IMR-90 (cell line): Measurements from ENCODE around the gene TMEM37. TPM values are rescaled to one million over a fixed set of nuclear protein-coding genes. Genes with fewer than 3 reads are reported as not detected.

Source experiments
- ATAC-seq: fragments of 200-7000 bp; cut with Tn5 transposase; 2 replicates; pipeline ENCODE4 v1.9.1; 2020; ENCODE audit warnings: low read depth, mild to moderate bottlenecking, moderate library complexity
- BruUV-seq: library from RNA; stranded (reverse); fragments of 400-500 nt; replicated peaks from 2 replicates; lab custom pipeline; 2021; lab: Mats Ljungman, UMichigan
- CTCF ChIA-PET: fragments of 300-600 bp; formaldehyde crosslinking; extraction: SDS; loops from one replicate; lab custom pipeline; 2021; ENCODE audit warnings: antibody characterized with exemption; lab: Yijun Ruan, JAX
- POLR2A ChIA-PET: fragments of 300-600 bp; sonication (Branson Sonifier 250); formaldehyde crosslinking; loops from one replicate; lab custom pipeline; 2022; ENCODE audit warnings: antibody characterized with exemption; ENCODE audit not compliant: unreplicated experiment; lab: Charles Lee
- DNase-seq: peaks from one replicate; pipeline ENCODE4 v3.0.0; 2013
- H2AFZ ChIP-seq: replicated peaks from 2 replicates; pipeline ENCODE3; 2013; ENCODE audit warnings: low read length, mild to moderate bottlenecking; ENCODE audit not compliant: poor library complexity
- H2AK5ac ChIP-seq: 2 replicates; pipeline ENCODE4 v1.6.1; 2013; ENCODE audit warnings: low read depth, low read length, inconsistent platforms
- H2AK9ac ChIP-seq: replicated peaks from 2 replicates; pipeline ENCODE3; 2013; ENCODE audit warnings: mild to moderate bottlenecking, low read depth, low read length, moderate library complexity; ENCODE audit not compliant: poor library complexity
- H2BK120ac ChIP-seq: 2 replicates; pipeline ENCODE4 v1.6.1; 2013; ENCODE audit warnings: low read depth, low read length, inconsistent platforms
- H2BK15ac ChIP-seq: 3 replicates; pipeline ENCODE4 v1.6.1; 2013; ENCODE audit warnings: low read depth, low read length, inconsistent platforms
- H2BK20ac ChIP-seq: 2 replicates; pipeline ENCODE4 v1.6.1; 2013; ENCODE audit warnings: low read depth, mild to moderate bottlenecking, inconsistent platforms, low read length, moderate library complexity
- H2BK5ac ChIP-seq: 2 replicates; pipeline ENCODE4 v1.6.1; 2013; ENCODE audit warnings: mild to moderate bottlenecking, low read depth, low read length, inconsistent platforms; ENCODE audit not compliant: poor library complexity, severe bottlenecking
- H3K14ac ChIP-seq: replicated peaks from 2 replicates; pipeline ENCODE4 v1.6.1; 2013; ENCODE audit warnings: low read depth, low read length, inconsistent platforms
- H3K18ac ChIP-seq: 2 replicates; pipeline ENCODE4 v1.6.1; 2013; ENCODE audit warnings: low read depth, low read length, control low read depth
- H3K23ac ChIP-seq: 2 replicates; pipeline ENCODE4 v1.6.1; 2013; ENCODE audit warnings: low read depth, low read length, inconsistent platforms
- H3K27ac ChIP-seq: 2 replicates; pipeline ENCODE4 v1.5.1; 2013; ENCODE audit warnings: mild to moderate bottlenecking, control low read depth, low read length; ENCODE audit not compliant: insufficient read depth
- H3K27me3 ChIP-seq: 2 replicates; pipeline ENCODE4 v1.6.1; 2013; ENCODE audit warnings: low read length; ENCODE audit not compliant: control insufficient read depth, insufficient read depth
- H3K36me3 ChIP-seq: 2 replicates; pipeline ENCODE4 v1.6.1; 2013; ENCODE audit warnings: low read length, mixed read lengths; ENCODE audit not compliant: control insufficient read depth, insufficient read depth
- H3K4ac ChIP-seq: 2 replicates; pipeline ENCODE4 v1.6.1; 2013; ENCODE audit warnings: low read depth, low read length, inconsistent platforms
- H3K4me1 ChIP-seq: 2 replicates; pipeline ENCODE4 v1.6.1; 2013; ENCODE audit warnings: low read length, mixed read lengths; ENCODE audit not compliant: control insufficient read depth, insufficient read depth
- H3K4me2 ChIP-seq: 2 replicates; pipeline ENCODE4 v1.6.1; 2013; ENCODE audit warnings: low read depth, mild to moderate bottlenecking, control low read depth, low read length, moderate library complexity
- H3K4me3 ChIP-seq: 2 replicates; pipeline ENCODE4 v1.5.1; 2013; ENCODE audit warnings: low read depth, mild to moderate bottlenecking, control low read depth, low read length, moderate library complexity; ENCODE audit not compliant: insufficient read depth
- H3K56ac ChIP-seq: 2 replicates; pipeline ENCODE4 v1.6.1; 2013; ENCODE audit warnings: low read length, inconsistent platforms; ENCODE audit not compliant: insufficient read depth; ENCODE audit errors: extremely low read depth
- H3K79me1 ChIP-seq, 2 experiments: 2 replicates each; pipeline ENCODE4 v1.6.1; 2013; ENCODE audit warnings: low read length in 2 of 2, inconsistent platforms in 1 of 2, low read depth in 1 of 2
- H3K9ac ChIP-seq: 2 replicates; pipeline ENCODE4 v1.6.1; 2013; ENCODE audit warnings: low read depth, low read length, control low read depth
- H3K9me1 ChIP-seq: 2 replicates; pipeline ENCODE4 v1.6.1; 2013; ENCODE audit warnings: low read length, inconsistent platforms; ENCODE audit not compliant: insufficient read depth
- H3K9me3 ChIP-seq: 2 replicates; pipeline ENCODE4 v1.6.1; 2013; ENCODE audit warnings: low read length; ENCODE audit not compliant: control insufficient read depth, insufficient read depth
- H4K20me1 ChIP-seq: 2 replicates; pipeline ENCODE4 v1.6.1; 2013; ENCODE audit warnings: low read length, inconsistent platforms; ENCODE audit not compliant: insufficient read depth
- H4K5ac ChIP-seq: 2 replicates; pipeline ENCODE4 v1.6.1; 2013; ENCODE audit warnings: mild to moderate bottlenecking, low read depth, low read length, control low read depth
- H4K8ac ChIP-seq, 2 experiments: 2 replicates each; pipeline ENCODE4 v1.6.1; 2013; ENCODE audit warnings: low read depth in 2 of 2, low read length in 2 of 2, control low read depth in 1 of 2, inconsistent platforms in 1 of 2
- H4K91ac ChIP-seq: 2 replicates; pipeline ENCODE4 v1.6.1; 2013; ENCODE audit warnings: low read depth, low read length, inconsistent platforms; ENCODE audit not compliant: insufficient read depth
- BHLHE40 ChIP-seq: fragments of 150-350 bp; IDR thresholded peaks from 2 replicates; pipeline ENCODE4 v1.6.1; 2016; ENCODE audit warnings: mild to moderate bottlenecking, low read depth, low read length
- CEBPB ChIP-seq: IDR thresholded peaks from 2 replicates; pipeline ENCODE4 v1.6.1; 2012; ENCODE audit warnings: low read depth, low read length, improper control_type of control experiment
- CHD1 ChIP-seq: IDR thresholded peaks from 2 replicates; pipeline ENCODE4 v1.6.1; 2012; ENCODE audit warnings: low read depth, low read length, improper control_type of control experiment
- FOS ChIP-seq: fragments of 150-350 bp; IDR thresholded peaks from 2 replicates; pipeline ENCODE4 v1.6.1; 2016; ENCODE audit warnings: low read depth, low read length
- MAFK ChIP-seq: IDR thresholded peaks from 2 replicates; pipeline ENCODE4 v1.6.1; 2012; ENCODE audit warnings: low read depth, low read length, improper control_type of control experiment
- MAZ ChIP-seq: IDR thresholded peaks from 2 replicates; pipeline ENCODE4 v1.6.1; 2012; ENCODE audit warnings: low read depth, mild to moderate bottlenecking, low read length, improper control_type of control experiment, moderate library complexity, borderline replicate concordance
- MXI1 ChIP-seq: IDR thresholded peaks from 2 replicates; pipeline ENCODE4 v1.6.1; 2012; ENCODE audit warnings: low read depth, mild to moderate bottlenecking, low read length, moderate library complexity, borderline replicate concordance
- NFE2L2 ChIP-seq: fragments of 150-350 bp; IDR thresholded peaks from 2 replicates; pipeline ENCODE4 v1.6.1; 2016; ENCODE audit warnings: low read depth, mild to moderate bottlenecking, low read length
- POLR2A ChIP-seq: IDR thresholded peaks from 2 replicates; pipeline ENCODE4 v1.6.1; 2012; ENCODE audit warnings: mild to moderate bottlenecking, low read depth, low read length
- RAD21 ChIP-seq: IDR thresholded peaks from 2 replicates; pipeline ENCODE4 v1.6.1; 2012; ENCODE audit warnings: low read length, improper control_type of control experiment
- RCOR1 ChIP-seq: IDR thresholded peaks from 2 replicates; pipeline ENCODE4 v1.6.1; 2012; ENCODE audit warnings: mild to moderate bottlenecking, low read length, improper control_type of control experiment; ENCODE audit not compliant: insufficient replicate concordance
- RFX5 ChIP-seq: IDR thresholded peaks from 2 replicates; pipeline ENCODE4 v1.8.0; 2012; ENCODE audit warnings: low read depth, mild to moderate bottlenecking, low read length, moderate library complexity
- SMC3 ChIP-seq: fragments of 150-350 bp; IDR thresholded peaks from 2 replicates; pipeline ENCODE4 v1.6.1; 2016; ENCODE audit warnings: low read depth, mild to moderate bottlenecking, antibody characterized with exemption, low read length, moderate library complexity
- WGBS, 2 experiments: methylation state at CpG; one replicate each; pipeline versions ENCODE4 v1.1.5 to v1.1.7; 2013; ENCODE audit warnings: missing lambda C conversion rate in 2 of 2; ENCODE audit not compliant: insufficient read length in 1 of 2; ENCODE audit errors: extremely low coverage in 2 of 2; 5-methylcytosine and 5-hydroxymethylcytosine counted together
- dilution Hi-C: fragments of 300-500 bp; cut with HindIII; formaldehyde crosslinking; loops from one replicate; pipeline ENCODE4 v1.14.3; 2018; ENCODE audit warnings: low sequenced_read_pairs; ENCODE audit not compliant: unreplicated experiment
- in situ Hi-C: fragments of 300-500 bp; cut with MboI; formaldehyde crosslinking; loops from 3 replicates; pipeline ENCODE4 v1.14.3; 2019; ENCODE audit warnings: low sequenced_read_pairs, inconsistent platforms, mixed read lengths
- intact Hi-C: fragments of 100-400 bp; cut with micrococcal nuclease; formaldehyde crosslinking; loops from 2 replicates; pipeline ENCODE4 v1.10.0; 2022
- polyA plus RNA-seq, 3 experiments: library from polyadenylated mRNA; depleted of rRNA; stranded (reverse); fragments of >200 nt; gene quantifications; 2 replicates each; pipeline ENCODE4 v1.2.3, GENCODE V29; 2012; ENCODE audit warnings: low replicate concordance in 1 of 3
- total RNA-seq: library from RNA; depleted of rRNA; stranded (reverse); fragments of >200 nt; gene quantifications from 2 replicates; pipeline ENCODE4 v1.2.3, GENCODE V29; 2012
- TF ChIP-seq, protein P1 (sequence below): fragments of 150-350 bp; IDR thresholded peaks from 2 replicates; pipeline ENCODE4 v1.6.1; 2016; ENCODE audit warnings: low read depth, mild to moderate bottlenecking, low read length, moderate library complexity, borderline replicate concordance
- TF ChIP-seq, protein P2 (sequence below): conservative IDR thresholded peaks from 2 replicates; pipeline ENCODE4 v1.5.1; 2012; ENCODE audit warnings: mild to moderate bottlenecking, low read depth, low read length, improper control_type of control experiment
- TF ChIP-seq, protein P3 (sequence below): fragments of 150-350 bp; IDR thresholded peaks from 2 replicates; pipeline ENCODE4 v1.6.1; 2017; ENCODE audit warnings: mild to moderate bottlenecking, antibody characterized with exemption, low read length, low read depth

Gene TMEM37
- total and polyA plus RNA-seq, 2 of the 4 experiments (the other 2 are of a cell fraction), result under 0.01 to 0.39 TPM

DNA sequence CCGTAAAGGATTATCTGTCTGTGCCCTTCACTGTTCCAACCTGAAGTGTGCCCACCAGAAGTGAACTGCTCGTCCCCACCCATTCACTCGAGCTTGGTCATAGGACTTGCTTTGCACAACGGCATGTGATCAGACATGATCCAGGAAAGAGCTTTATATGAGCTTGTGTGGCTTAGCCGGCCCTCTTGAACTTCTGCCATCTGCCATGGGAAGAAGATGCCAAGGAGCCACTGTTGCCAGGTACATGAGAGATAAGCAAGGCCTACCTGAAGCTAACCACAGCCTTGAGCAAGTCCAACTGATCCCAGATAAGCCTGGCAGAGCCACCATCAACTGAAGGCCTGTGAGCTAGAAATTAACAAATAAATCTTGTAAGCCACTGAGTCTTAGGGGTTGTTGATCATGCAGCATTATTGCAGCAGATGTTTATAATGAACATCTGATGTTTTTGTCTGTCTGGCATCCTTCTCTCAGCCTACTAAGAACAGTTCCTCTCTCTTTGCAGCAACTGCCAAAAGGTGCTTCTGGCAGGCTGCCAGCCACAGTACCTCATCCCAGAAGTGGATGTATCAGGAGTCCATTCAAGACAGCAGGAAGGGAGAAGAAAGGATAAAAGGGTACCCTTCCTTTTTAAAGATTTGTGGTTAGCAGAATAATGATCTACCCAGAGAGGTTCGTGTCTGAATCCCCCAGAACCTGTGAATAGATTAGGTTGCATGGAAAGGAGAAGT is 48.1 kb upstream of the TMEM37 start:
- Histone ChIP-seq H3K4ac (no peak overlapping the region), H3K4me3 (no peak overlapping the region), H2AK9ac (no peak overlapping the region), H4K20me1 (no peaks in the 10 kb centered on the region), H3K9me1 (no peaks in the 10 kb centered on the region), H3K79me1 (no peaks in the 10 kb centered on the region), H3K4me1 (no peaks in the 10 kb centered on the region), H3K14ac (no peak overlapping the region), H2AFZ (no peak overlapping the region), H4K5ac (no peak overlapping the region), H2BK20ac (no peak overlapping the region), H3K27me3 (peaks cover 2% of the 10 kb centered on the region), H2BK5ac (no peak overlapping the region), H3K4me2 (no peak overlapping the region), H3K27ac (no peak overlapping the region), H2AK5ac (no peak overlapping the region), H2BK15ac (no peak overlapping the region), H3K18ac (no peak overlapping the region), H3K23ac (no peak overlapping the region), H4K91ac (no peak overlapping the region), H3K36me3 (no peaks in the 10 kb centered on the region), H4K8ac (no peak overlapping the region), H3K9me3 (no peaks in the 10 kb centered on the region), H2BK120ac (no peak overlapping the region), H3K9ac (no peak overlapping the region), H3K56ac (no peak overlapping the region)
- DNase-seq (no peak), ATAC-seq (no peak)
- intact Hi-C loops, result no loop called here
- no TSS peak for BruUV-seq
- in situ Hi-C loops, result no loop called here
- dilution Hi-C loops, result no loop called here
- CTCF ChIA-PET, result no interaction called here
- no peak for TF ChIP-seq RCOR1
- TF ChIP-seq CEBPB, result no peak
- no peak for TF ChIP-seq RAD21
- no peak for TF ChIP-seq FOS
- no peak for TF ChIP-seq SMC3
- TF ChIP-seq BHLHE40, result no peak
- TF ChIP-seq MAZ, result no peak
- no peak for TF ChIP-seq MAFK
- TF ChIP-seq CHD1, result no peak
- no peak for TF ChIP-seq NFE2L2
- TF ChIP-seq RFX5, result no peak
- TF ChIP-seq, protein P1, sequence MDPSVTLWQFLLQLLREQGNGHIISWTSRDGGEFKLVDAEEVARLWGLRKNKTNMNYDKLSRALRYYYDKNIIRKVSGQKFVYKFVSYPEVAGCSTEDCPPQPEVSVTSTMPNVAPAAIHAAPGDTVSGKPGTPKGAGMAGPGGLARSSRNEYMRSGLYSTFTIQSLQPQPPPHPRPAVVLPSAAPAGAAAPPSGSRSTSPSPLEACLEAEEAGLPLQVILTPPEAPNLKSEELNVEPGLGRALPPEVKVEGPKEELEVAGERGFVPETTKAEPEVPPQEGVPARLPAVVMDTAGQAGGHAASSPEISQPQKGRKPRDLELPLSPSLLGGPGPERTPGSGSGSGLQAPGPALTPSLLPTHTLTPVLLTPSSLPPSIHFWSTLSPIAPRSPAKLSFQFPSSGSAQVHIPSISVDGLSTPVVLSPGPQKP, result no peak
- no peak for TF ChIP-seq MXI1
- TF ChIP-seq, protein P2, sequence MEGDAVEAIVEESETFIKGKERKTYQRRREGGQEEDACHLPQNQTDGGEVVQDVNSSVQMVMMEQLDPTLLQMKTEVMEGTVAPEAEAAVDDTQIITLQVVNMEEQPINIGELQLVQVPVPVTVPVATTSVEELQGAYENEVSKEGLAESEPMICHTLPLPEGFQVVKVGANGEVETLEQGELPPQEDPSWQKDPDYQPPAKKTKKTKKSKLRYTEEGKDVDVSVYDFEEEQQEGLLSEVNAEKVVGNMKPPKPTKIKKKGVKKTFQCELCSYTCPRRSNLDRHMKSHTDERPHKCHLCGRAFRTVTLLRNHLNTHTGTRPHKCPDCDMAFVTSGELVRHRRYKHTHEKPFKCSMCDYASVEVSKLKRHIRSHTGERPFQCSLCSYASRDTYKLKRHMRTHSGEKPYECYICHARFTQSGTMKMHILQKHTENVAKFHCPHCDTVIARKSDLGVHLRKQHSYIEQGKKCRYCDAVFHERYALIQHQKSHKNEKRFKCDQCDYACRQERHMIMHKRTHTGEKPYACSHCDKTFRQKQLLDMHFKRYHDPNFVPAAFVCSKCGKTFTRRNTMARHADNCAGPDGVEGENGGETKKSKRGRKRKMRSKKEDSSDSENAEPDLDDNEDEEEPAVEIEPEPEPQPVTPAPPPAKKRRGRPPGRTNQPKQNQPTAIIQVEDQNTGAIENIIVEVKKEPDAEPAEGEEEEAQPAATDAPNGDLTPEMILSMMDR, result no peak
- TF ChIP-seq, protein P3, sequence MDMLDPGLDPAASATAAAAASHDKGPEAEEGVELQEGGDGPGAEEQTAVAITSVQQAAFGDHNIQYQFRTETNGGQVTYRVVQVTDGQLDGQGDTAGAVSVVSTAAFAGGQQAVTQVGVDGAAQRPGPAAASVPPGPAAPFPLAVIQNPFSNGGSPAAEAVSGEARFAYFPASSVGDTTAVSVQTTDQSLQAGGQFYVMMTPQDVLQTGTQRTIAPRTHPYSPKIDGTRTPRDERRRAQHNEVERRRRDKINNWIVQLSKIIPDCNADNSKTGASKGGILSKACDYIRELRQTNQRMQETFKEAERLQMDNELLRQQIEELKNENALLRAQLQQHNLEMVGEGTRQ, result no peak
- no peak for TF ChIP-seq POLR2A
- WGBS, 2 experiments, result 80% methylated on average over 3 of the region's 6 CpGs; no CpG with 5 or more reads in 1 of the 2 experiments
- POLR2A ChIA-PET, result no interaction called here
